HG03575 (cell line): ENCODE measurements around the gene YPEL1.
"Not testable (repeated sequence)": the region's sequence is repeated elsewhere in the genome, so short reads cannot be mapped to it uniquely, and the experiment has no call there.

Source experiments
- ATAC-seq: cut with Tn5 transposase; IDR thresholded peaks from one replicate; pipeline ENCODE4 v1.9.1; 2021; ENCODE audit not compliant: unreplicated experiment, insufficient number of reproducible peaks, low FRiP score; ENCODE audit errors: extremely low read depth

The YPEL1 gene

DNA sequence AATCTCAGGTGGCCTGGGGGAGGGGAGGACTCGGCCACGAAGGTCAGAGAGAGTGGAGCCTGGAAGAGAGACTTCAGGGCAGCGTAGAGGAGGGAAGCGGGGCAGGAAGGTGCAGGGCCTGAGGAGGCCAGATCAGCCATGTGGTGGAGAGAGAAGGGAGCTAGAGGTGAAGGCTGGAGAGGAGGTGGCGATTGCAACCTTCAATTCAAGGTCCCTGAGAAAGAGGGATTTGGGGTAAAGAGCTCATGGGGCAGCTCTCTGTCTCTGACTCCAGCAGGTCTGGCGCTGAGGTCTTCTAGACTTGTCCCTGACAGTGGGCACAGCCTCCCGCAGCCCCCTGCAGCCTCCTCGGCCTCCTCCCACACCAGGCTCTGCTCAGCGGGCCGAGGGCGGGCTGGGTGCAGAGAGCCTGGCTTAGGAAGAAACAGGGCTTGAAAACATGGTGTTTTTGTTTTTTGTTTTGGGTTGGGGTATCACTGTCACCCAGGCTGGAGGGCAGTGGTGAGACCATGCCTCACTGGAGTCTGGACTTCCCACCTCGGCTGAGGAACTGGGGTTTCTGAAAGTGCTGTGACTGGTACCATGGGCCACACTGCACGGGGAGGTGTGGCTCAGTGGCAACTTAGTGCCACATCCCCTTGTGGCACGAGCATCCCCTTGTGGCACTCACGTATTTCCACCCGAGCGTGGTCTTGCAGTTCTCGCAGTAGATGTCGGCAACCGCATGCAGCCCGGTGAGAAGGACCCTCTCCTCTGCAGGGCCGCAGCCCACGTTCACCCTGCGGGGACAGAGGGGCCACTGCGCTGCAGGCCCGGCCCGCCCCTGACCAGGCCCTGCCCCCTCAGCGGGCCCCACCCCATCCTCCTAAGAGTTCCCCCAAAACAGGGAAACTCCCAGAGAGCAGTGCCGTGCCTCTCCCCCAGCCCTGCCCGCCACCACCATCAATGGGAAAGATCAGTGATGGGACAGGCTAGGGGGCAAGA, 32.6 kb downstream of the YPEL1 start:
- no peak for ATAC-seq

DNA sequence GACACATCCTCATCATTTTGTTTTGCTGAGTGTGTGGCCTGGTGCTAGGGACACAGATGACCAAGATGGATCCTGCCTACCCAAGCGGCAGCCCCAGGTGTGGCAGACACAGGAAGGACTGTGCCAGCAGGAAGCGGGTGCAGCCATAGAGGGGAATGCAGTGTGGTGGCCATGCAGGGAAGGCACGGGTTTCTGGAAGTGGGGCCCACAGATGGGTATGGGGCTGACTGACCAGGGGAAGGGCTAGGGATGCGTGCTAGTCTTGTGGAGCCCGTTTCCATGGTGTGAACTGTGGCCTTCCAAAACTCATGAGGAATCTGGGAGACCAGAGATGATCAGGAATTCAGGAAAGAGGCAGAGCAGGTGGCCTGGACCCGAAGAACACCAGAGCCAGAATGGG, 33.5 kb downstream of the YPEL1 start:
- ATAC-seq: no peak

DNA sequence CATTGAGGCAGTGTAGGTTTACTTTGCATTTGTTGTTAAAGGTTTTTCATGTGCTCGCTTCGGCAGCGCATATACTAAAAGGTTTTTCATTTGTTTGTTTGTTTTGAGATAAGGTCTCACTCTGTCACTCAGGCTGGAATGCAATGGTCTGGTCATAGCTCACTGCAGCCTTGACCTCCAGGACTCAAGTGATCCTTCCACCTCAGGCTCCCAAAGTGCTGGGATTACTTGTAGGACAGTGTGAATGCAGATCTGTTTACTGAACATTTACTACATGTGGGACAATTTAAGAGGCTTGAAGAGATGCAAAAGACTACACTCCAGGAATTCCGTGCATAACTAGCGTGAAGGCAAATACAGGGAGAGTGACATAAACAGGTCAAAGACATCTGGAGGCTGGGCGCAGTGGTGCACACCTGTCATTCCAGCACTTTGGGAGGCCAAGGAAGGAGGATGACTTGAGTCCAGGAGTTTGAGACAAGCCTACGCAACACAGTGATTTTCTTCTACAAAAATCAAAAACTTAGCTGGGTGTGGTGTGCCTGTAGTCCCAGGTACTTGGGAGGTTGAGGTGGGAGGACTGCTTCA, 34.1 kb downstream of the YPEL1 start:
- ATAC-seq: no peak

DNA sequence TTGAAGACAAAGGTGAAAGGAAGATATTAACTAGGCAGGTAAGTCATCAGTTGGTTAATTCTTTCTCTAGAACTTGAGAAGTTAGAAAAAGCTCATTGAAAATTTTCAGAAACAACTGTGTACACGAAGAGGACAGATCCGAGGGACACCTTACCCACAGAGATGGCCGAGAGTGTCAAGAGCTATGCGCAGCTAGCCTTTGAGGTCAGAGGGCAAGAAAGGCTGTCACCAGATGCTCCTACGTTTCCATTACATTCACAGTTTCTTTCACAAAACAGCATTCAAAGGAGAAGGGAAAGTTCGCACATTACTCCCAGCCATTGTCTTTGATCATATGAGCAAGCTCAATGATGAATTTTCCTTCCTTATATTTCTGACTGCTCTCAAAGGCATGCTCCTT, 34.8 kb downstream of the YPEL1 start:
- no peak for ATAC-seq

DNA sequence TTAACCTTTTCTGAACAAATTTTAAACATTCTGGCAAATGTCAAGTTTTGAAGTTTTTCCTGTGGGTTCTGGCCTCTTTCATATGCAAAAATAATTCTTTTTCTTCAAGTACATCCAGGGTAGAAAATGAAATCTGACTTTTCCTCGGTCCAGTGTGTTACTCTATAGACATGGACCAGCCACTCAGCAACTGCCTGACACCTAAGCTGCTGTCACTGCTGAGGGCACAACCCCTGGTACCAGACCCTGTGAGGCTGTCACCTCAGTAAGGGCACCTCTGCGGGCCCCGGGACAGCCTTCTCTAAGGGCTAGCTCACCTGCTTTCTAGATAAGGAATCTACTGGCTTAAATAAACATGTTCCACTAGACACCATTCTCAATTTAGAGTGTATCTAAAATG, 36.0 kb downstream of the YPEL1 start:
- no peak for ATAC-seq

DNA sequence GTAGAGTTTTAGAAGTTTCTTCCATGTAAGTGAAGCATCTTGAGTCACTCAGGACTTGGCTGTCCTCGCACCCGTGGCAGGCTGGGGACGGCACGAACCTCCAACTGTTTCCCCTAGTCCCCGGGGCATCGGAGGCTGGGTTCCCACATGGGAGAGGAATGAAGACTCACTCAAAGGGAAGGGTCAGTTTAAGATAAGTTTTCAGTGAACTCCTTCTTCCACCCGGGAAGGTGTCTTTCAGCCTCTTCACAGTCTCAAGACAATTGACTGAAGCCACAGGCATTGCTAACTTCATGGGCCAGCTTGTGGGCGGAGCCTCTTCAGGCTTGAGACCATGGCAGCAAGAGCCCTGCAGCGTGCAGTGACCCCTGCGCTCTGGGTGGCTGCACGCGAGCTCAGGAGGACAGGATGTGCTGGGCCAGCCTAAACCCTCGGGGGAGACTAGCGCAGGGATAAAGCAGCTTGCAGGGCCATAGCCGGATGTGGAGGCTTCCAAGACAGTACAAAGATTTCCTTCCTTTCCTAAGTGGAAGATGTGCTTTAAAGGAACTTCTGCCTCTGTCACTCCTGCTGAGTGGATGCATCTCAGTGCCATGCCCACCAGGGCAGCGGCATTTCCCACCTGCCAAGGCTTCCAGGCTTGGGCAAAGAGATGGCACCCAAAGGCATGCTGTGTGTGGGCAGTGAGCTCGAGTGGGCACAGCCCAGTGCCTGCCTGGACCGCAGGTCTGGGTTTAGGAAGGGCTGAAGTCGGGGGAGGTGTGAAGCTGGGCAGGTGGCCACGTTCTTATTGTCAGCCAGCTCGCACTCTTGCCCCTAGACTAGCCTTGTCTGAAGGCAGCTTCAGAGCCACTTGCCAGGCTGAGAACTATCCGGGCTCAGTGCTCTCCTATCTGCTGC, 36.9 kb downstream of the YPEL1 start:
- no peak for ATAC-seq

DNA sequence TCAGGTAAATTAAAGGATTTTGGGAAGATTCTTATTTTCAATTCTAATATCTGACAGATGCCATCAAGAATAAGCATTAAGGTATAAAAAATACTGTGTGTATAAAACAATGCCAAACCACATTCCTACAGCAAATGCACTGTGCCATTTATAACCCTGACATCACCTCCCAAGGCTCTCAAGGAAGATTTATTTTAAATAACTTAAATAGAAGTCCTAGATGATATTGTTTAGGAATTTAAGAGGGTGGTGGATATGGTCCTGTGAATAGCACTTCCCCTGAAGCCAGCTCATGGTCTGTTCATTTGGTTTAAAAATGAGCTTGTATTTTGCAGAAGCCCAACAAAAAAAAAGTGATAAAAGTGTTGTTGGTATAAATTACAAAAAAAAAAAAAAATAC, 37.7 kb downstream of the YPEL1 start:
- ATAC-seq: no peak

DNA sequence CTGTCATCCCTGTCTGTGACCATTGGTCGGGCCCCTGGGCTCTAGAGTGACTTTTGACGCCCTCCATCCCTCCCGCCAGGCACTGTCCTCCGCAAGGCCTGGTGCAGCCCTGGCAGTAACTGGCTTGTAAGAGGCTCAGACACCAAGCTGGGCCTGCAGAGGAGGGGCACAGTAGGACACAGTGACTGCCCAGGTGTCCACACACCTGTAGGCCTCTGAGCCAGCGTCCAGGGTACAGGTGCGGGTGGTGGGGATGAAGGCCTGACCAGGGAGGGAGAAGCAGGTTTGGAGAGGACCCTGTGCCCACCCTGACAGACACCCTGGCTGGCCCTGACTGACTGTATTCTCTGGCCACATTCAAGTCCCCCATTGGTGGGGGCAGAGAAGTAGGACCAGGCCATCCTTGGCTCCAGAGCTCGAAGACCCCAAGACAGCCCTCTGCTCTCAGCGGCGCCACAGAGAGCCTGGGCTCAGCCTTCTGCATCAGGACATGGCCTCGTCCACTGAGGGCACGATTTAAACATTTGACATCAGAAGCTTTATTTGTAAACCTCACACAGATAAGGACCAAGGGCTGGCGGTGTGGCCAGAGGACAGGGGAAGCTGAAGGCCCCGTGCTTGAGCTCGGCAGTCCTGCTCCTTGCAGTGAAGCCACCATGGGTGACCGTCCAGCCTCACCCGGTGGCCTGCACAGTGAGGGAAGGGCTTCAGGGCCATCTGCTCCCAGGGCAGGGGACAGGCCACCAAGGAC, 38.4 kb downstream of the YPEL1 start:
- ATAC-seq: no peak

DNA sequence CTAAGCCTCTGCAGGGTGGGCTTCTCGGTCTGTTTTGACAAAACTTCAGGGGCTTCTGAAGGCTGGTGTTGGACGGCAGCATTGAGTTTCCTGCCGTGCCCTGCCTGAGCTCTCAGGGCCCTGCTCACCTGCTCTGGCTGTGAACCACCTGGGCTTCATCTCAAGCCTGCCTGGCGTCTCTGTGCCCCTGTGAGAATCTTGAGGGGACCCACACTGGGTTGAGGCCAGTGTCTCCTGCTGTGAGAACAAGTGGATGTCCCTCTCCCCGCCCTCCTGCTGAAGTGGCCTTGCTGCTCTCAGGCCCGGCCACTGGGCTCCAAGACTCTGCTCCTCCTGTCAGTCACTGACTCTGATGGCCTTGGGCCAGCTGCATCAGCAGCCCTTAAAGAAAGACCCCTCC, 39.5 kb downstream of the YPEL1 start:
- ATAC-seq: no peak

DNA sequence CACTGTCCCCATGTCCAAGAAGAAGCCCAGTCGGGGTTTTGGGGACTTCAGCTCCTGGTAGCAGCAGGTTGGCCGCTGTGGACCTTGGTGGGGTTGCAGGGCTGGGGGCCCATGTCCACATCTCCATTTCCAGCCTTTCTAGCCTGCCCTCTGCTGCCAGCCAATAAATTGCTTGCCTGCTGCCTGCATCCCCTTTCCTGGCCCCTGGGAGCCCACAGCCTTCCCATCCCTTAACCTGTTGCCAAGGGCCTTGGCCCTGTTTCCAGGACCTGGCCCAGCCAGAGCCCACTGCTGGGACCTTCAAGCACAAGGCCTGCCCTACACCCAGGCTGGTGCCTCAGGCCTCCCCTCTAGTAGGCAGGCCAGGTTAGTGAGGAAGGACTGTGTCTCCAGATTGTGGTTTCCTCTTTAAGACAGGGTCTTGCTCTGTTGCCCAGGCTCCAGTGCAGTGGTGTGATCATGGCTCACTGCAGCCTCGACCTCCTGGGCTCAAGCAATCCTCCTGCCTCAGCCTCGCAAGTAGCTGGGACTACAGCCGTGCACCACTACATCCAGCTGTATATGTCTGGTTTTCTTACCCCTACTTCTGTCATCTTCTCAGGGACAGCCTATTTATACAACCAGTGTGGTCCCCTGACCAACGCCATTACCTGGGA, 40.0 kb downstream of the YPEL1 start:
- ATAC-seq: no peak

DNA sequence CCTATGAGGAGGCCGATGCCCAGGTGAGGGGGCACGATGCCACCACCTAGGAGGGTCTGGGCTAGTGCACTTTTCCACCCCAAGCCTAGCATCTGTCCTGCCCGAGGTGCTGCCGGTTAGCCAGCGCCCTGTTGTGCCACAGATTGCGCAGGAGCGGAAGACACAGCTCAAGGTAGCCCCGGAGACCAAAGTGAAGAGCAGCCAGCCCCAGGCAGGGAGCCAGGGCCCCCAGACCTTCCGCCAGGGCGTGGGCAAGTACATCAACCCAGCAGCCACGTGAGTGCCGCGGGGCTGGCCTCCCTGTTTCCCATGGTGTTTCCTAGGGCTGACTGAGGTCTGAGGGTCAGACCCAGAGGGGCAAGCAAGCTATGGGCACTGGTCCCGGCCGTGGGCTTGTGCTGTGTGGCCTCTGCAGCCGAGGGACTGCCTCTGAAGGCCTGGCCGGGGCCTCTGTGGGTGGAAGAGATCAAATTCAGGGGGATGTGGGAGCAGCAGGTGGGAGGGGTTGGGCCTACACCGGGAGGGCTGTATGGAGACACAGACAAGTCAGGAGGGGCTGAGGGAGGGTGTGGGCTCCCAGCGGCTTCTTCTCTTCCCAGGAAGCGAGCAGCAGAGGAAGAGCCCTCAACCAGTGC, 40.7 kb downstream of the YPEL1 start:
- ATAC-seq: no peak

DNA sequence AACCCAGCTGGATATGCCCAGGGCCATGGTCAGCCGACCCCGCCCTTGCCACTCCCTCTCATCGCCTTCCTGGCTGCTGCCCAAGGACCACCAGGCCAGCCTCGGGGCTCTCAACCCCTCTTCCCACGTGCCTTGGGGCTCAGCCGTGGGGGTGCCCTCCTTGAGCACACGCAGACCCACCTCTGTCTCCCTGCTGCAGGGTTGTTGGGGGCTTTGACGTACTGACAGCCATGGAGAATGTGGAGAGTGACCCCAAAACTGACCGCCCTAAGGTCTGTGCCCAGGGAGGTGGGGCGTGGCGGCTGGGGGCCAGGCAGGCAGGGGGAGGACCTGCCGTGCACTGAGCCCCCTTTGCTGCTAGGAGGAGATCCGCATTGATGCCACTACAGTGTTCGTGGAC, 41.2 kb downstream of the YPEL1 start:
- no peak for ATAC-seq

DNA sequence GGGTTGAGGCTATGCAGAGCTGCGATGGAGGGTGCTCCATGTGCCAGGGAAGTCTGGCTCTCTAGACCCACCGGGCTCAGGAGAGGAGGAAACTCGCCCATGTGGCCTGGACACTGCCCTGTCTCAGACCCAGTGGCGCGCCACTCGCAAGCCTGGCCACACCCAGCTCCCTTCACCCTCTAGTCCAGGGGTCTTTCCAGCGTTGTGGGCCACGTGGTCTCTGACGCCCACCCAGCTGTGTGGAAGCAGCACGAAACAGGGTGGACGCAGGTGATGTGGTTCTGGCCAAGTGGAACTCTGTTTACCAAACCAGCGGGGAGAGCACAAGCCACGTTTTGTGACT, 41.6 kb downstream of the YPEL1 start:
- no peak for ATAC-seq

DNA sequence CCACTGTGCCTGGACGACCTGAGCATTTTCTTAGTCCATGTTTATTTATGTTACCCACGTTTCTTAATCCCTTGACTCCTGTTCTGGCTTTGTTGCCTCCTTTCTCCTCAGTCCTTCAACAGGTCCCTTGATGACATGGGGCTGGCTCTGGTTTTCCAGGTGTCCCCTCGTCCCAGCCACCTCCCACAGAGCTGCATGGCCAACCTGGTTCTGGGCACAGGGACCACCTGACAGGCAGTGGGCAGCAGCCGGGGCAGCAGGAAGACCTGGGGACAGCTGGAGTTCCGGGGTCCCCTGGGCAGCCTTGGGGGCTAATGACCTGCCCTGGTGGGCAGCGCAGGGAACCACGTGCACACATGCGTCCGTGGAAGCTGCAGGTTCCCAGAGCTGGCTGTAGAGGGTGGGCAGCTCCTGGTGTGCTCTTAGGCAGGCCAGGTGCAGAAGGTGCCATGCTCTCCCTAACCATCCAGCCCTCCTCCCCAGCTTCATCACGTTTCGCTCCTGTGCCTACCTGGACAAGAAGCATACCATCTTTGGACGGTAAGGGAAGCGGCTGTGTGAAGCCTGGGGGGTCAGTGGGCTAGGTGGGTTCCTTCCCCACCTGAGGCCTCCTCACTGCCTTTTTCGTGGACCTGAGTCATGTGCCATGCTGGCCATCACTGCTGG, 42.1 kb downstream of the YPEL1 start:
- ATAC-seq: no peak

DNA sequence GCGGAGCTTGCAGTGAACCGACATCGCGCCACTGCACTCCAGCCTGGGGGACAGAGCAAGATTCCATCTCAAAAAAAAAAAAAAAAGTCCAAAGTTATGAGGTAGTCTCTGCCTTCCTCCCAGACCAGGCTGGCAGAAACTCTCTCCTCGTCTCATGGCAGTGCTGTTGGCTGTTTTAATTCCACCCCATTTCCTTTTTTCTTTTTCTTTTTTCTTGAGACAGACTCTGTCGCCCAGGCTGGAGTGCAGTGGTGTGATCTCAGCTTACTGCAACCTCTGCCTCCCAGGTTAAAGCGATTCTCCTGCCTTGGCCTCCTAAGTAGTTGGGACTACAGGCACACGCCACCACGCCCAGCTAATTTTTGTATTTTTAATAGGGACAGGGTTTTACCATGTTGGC, 42.7 kb downstream of the YPEL1 start:
- ATAC-seq: not testable (repeated sequence)

DNA sequence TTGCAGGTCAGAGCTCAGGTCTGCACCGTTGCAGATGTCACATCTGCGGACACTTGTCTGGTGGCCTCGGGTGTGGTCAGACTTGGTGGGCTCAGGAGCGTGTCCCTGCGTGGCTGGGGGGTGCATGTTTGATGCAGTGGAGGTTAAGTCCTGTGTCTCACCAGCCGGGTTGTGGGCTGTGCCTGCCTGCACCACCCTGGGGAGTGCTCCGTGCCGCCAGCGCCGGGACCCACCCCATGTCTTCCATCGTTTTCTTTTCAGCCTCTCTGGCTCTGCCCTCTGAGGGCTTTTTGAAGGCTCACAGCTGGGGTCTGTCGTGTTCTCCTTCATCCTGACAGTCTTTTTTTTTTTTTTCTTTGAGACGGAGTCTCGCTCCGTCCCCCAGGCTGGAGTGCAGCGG, 43.8 kb downstream of the YPEL1 start:
- no peak for ATAC-seq

DNA sequence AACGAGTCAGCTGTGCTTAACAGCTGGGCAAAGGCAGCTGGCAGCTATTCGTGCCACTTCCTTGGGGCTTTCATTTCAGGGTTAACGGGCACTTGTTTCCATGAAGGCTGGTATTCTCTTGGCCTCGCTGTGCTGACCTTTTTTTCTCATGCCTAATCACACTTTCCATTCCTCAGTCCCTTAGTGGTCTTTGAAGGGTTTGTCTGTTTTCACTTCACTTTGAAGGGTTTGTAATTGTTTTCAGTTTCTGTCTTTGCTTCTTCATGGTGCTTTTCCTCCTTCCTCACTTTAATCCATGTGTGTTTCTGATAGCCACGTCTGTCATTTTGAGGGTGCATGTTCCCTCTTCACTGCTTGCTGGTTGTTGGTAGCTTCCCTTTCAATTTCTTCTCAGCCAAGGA, 45.2 kb downstream of the YPEL1 start:
- ATAC-seq: no peak
